Motor neuron (in vitro differentiated cells): Measurements from ENCODE around the gene NUCB1. TPM values are rescaled to one million over a fixed set of nuclear protein-coding genes. Genes with fewer than 3 reads are reported as not detected.
"Not testable (repeated sequence)": the region's sequence is repeated elsewhere in the genome, so short reads cannot be mapped to it uniquely, and the experiment has no call there.

Source experiments
- ATAC-seq, 8 experiments: fragments of 200-7000 bp; cut with Tn5 transposase; replicated peaks in 6 of 8; 2 replicates each; pipeline ENCODE4 v1.8.0; 2021; ENCODE audit warnings: mild to moderate bottlenecking in 8 of 8, moderate library complexity in 8 of 8
- H3K27ac ChIP-seq, 2 donors: fragments of 250-450 bp; sonication (Bioruptor Pico); 2 replicates each; pipeline ENCODE4 v1.9.0; 2021; ENCODE audit warnings: antibody characterized with exemption in 2 of 2, mild to moderate bottlenecking in 2 of 2, moderate library complexity in 1 of 2
- H3K4me1 ChIP-seq, 2 donors: fragments of 250-450 bp; sonication (Bioruptor Pico); replicated peaks in 1 of 2; 2 replicates each; pipeline ENCODE4 v1.6.1; 2021; ENCODE audit warnings: antibody characterized with exemption in 2 of 2, mild to moderate bottlenecking in 2 of 2, moderate library complexity in 1 of 2
- H3K4me3 ChIP-seq, 5 donors: fragments of 250-450 bp; sonication (Bioruptor Pico); 2 replicates each; pipeline ENCODE4 v1.9.0; 2021; ENCODE audit warnings: antibody characterized with exemption in 5 of 5, mild to moderate bottlenecking in 5 of 5, moderate library complexity in 4 of 5
- WGBS, 10 experiments: fragments of 450-650 bp; shearing (Covaris generic); methylation state at CpG; one replicate each; pipeline ENCODE4 v1.0.0; 2022; 5-methylcytosine and 5-hydroxymethylcytosine counted together
- in situ Hi-C, 9 experiments: fragments of 400-800 bp; cut with MboI; loops; one replicate each; pipeline ENCODE4 v1.15.0; 2021; ENCODE audit warnings: low sequenced_read_pairs in 9 of 9, low pct_unique_long_range_greater_than_20kb in 2 of 9; ENCODE audit not compliant: unreplicated experiment in 9 of 9
- total RNA-seq, 8 experiments: library from RNA; unstranded; fragments of 300-600 nt; gene quantifications; 2 replicates each; pipeline versions ENCODE4 v1.2.3 to v1.2.4, GENCODE V29; 2022

NUCB1 gene
- total RNA-seq, 8 experiments from 2014 or later, result 60.2 to 309 (median 107) TPM

- ATAC-seq, result peak in 3 of 8 experiments; percentile 12 to 32 (median 19)
- Histone ChIP-seq H3K4me3 (no peak within 1 kb of the TSS), H3K4me1 (peaks cover 10 to 28% of the 10 kb centered on the region in 2 donors), H3K27ac (peak within 1 kb of the TSS in 1 of 2 donors; percentile 21)
- in situ Hi-C loops, result no loop called here
- WGBS, 10 experiments, result 0 to 39% (median 15%) methylated on average over 2 to 8 of the region's 11 CpGs; no CpG with 5 or more reads in 1 of the 10 experiments
Observed at GRCh38 chr19:48868114-48868886, 31.8 kb upstream of the NUCB1 start, which contains the start of gene PLEKHA4. Gene PLEKHA4, minus strand, starts transcription at chr19:48868617. Its CDS starts 997 bp downstream, at chr19:48867620.

GRCh38 chr19:48870048-48870447 lies 30.1 kb upstream of the NUCB1 start:
- Histone ChIP-seq H3K4me3 (no peak overlapping the region), H3K4me1 (peaks cover 21 to 42% of the 10 kb centered on the region in 2 donors), H3K27ac (no peak overlapping the region)
- ATAC-seq, result no peak
- WGBS, 10 experiments, result 75 to 100% (median 97%) methylated on average over 2 to 6 of the region's 9 CpGs; no CpG with 5 or more reads in 1 of the 10 experiments
- in situ Hi-C loops, result no loop called here

GRCh38 chr19:48871471-48872181 lies 28.5 kb upstream of the NUCB1 start:
- ATAC-seq, H3K4me3 ChIP-seq, in situ Hi-C loops: not testable (repeated sequence)
- 64 to 100% (median 92%) methylated on average over 3 to 16 of the region's 31 CpGs; no CpG with 5 or more reads in 1 of the 10 experiments for WGBS, 10 experiments
- H3K4me1 ChIP-seq, result peaks cover 34 to 47% of the 10 kb centered on the region in 2 donors
- peak overlapping the region; percentile 63 to 66 for H3K27ac ChIP-seq

GRCh38 chr19:48872182-48872883 lies 27.8 kb upstream of the NUCB1 start, which contains the start of gene PPP1R15A:
Gene PPP1R15A, plus strand, starts transcription at chr19:48872421. Its CDS starts 813 bp downstream, at chr19:48873234.
- in situ Hi-C loops, result no loop called here
- peak within 1 kb of the TSS; percentile 91 to 94 for H3K27ac ChIP-seq
- H3K4me3 ChIP-seq, result peak within 1 kb of the TSS; percentile 83 to 97 (median 91)
- WGBS, 10 experiments, result 0 to 3% (median 0%) methylated on average over 1 to 13 of the region's 53 CpGs; no CpG with 5 or more reads in 1 of the 10 experiments
- H3K4me1 ChIP-seq, result peaks cover 35 to 40% of the 10 kb centered on the region in 2 donors
- ATAC-seq, result peak; percentile 24 to 67 (median 44)

GRCh38 chr19:48872884-48873475 lies 27.1 kb upstream of the NUCB1 start:
- peak overlapping the region; percentile 83 to 97 (median 91) for H3K4me3 ChIP-seq
- in situ Hi-C loops, result no loop called here
- 0 to 33% (median 0%) methylated on average over 1 to 11 of the region's 14 CpGs; no CpG with 5 or more reads in 3 of the 10 experiments for WGBS, 10 experiments
- peaks cover 33 to 34% of the 10 kb centered on the region in 2 donors for H3K4me1 ChIP-seq
- peak; percentile 12 to 49 (median 18) for ATAC-seq
- peak overlapping the region; percentile 91 to 94 for H3K27ac ChIP-seq

- in situ Hi-C loops, result no loop called here
- peak overlapping the region; percentile 83 to 97 (median 91) for H3K4me3 ChIP-seq
- H3K27ac ChIP-seq, result peak overlapping the region; percentile 93 to 94
- H3K4me1 ChIP-seq, result peaks cover 26 to 27% of the 10 kb centered on the region in 2 donors
- peak in 2 of 8 experiments; percentile 1 to 10 for ATAC-seq
- WGBS, 10 experiments, result 0 to 100% (median 85%) methylated on average over 1 to 10 of the region's 14 CpGs; no CpG with 5 or more reads in 1 of the 10 experiments
Observed at GRCh38 chr19:48873476-48874302, 26.4 kb upstream of the NUCB1 start.

GRCh38 chr19:48874303-48875135 lies 25.6 kb upstream of the NUCB1 start:
- Histone ChIP-seq H3K4me3 (peak overlapping the region; percentile 83 to 97 (median 91)), H3K4me1 (peaks cover 24 to 27% of the 10 kb centered on the region in 2 donors), H3K27ac (peak overlapping the region; percentile 93 to 94)
- WGBS, 10 experiments, result 0 to 90% (median 31%) methylated on average over 2 to 9 of the region's 17 CpGs; no CpG with 5 or more reads in 2 of the 10 experiments
- in situ Hi-C loops, result no loop called here
- peak in 5 of 8 experiments; percentile 0 to 15 (median 1) for ATAC-seq

GRCh38 chr19:48876043-48876981 lies 23.8 kb upstream of the NUCB1 start:
- in situ Hi-C loops, ATAC-seq: not testable (repeated sequence)
- peaks cover 24 to 27% of the 10 kb centered on the region in 2 donors for H3K4me1 ChIP-seq
- WGBS, 10 experiments, result 22 to 100% (median 59%) methylated on average over 2 to 12 of the region's 30 CpGs; no CpG with 5 or more reads in 2 of the 10 experiments
- peak overlapping the region; percentile 93 to 94 for H3K27ac ChIP-seq
- H3K4me3 ChIP-seq, result peak overlapping the region; percentile 83 to 97 (median 91)

GRCh38 chr19:48877855-48878195 lies 22.3 kb upstream of the NUCB1 start:
- Histone ChIP-seq H3K4me3 (no peak overlapping the region), H3K4me1 (peaks cover 24 to 25% of the 10 kb centered on the region in 2 donors), H3K27ac (no peak overlapping the region)
- no peak for ATAC-seq
- in situ Hi-C loops, result no loop called here
- WGBS, 10 experiments, result 68 to 100% (median 89%) methylated on average over 2 to 5 of the region's 6 CpGs; no CpG with 5 or more reads in 3 of the 10 experiments
